PFSK-1 (cell line): ENCODE data around the gene DNAJB12.

Experiments
- FOXP2 ChIP-seq: optimal IDR thresholded peaks from 2 replicates; pipeline ENCODE3; 2011; ENCODE audit warnings: borderline replicate concordance, control low read depth, inconsistent platforms; ENCODE audit not compliant: insufficient read depth; ENCODE audit errors: extremely low read length, extremely low read depth
- POLR2AphosphoS5 ChIP-seq: IDR thresholded peaks from 2 replicates; pipeline ENCODE4 v1.6.1; 2012; ENCODE audit warnings: low read depth, mild to moderate bottlenecking, control low read depth, low read length, moderate library complexity
- REST ChIP-seq, 2 experiments: IDR thresholded peaks; 2 replicates each; pipeline versions ENCODE4 v1.6.1 to v1.8.0; 2011 to 2012; ENCODE audit warnings: low read depth in 2 of 2, low read length in 2 of 2, control low read depth in 1 of 2, inconsistent platforms in 1 of 2, mild to moderate bottlenecking in 1 of 2, moderate library complexity in 1 of 2; ENCODE audit not compliant: insufficient read depth in 1 of 2
- SIN3A ChIP-seq: IDR thresholded peaks from 2 replicates; pipeline ENCODE4 v1.6.1; 2012; ENCODE audit warnings: mild to moderate bottlenecking, low read length, moderate library complexity, borderline replicate concordance; ENCODE audit not compliant: insufficient read depth
- TAF1 ChIP-seq: IDR thresholded peaks from 2 replicates; pipeline ENCODE4 v1.6.1; 2012; ENCODE audit warnings: low read length, control low read depth, borderline replicate concordance; ENCODE audit not compliant: insufficient read depth

- TF ChIP-seq TAF1 (no peak), POLR2AphosphoS5 (no peak), SIN3A (no peak), REST (IDR thresholded peaks at IDR 0.05; ENCODE audit: insufficient read depth in 1 of 2, low read depth in 2 of 2, low read length in 2 of 2) (no peak), FOXP2 (no peak)
These were observed 19.1 kb downstream of the DNAJB12 start for GRCh38 chr10:72335394-72336258.
